HG02623 (cell line): Measurements from ENCODE around the gene RNU6-9.

Experiments
- ATAC-seq: cut with Tn5 transposase; IDR thresholded peaks from one replicate; pipeline ENCODE4 v1.9.1; 2021; ENCODE audit warnings: moderate library complexity; ENCODE audit not compliant: unreplicated experiment

Gene RNU6-9

DNA sequence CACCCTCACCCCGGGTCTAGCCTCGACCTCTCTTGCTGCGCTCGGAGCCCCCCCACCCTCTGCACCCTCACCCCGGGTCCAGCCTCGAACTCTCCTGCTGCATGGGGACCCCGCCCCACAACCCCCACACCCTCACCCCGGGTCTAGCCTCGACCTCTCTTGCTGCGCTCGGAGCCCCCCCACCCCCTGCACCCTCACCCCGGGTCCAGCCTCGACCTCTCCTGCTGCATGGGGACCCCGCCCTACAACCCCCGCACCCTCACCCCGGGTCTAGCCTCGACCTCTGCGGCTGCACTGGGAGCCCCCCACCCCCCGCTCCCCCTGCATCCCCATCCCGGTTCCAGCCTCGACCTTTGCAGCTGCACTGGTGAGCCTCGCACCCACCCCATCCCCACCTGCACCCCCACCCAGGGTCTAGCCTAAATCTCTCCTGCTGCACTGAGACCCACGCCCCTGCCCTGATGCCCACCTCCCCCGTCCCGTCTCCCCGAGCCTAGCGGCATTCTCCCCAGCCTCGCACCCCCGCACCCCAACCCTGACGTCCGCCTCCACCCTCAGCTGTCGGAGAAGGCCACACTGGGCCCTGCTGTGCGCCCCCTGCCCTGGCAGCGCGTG is 32.0 kb upstream of the RNU6-9 start:
- no peak for ATAC-seq

DNA sequence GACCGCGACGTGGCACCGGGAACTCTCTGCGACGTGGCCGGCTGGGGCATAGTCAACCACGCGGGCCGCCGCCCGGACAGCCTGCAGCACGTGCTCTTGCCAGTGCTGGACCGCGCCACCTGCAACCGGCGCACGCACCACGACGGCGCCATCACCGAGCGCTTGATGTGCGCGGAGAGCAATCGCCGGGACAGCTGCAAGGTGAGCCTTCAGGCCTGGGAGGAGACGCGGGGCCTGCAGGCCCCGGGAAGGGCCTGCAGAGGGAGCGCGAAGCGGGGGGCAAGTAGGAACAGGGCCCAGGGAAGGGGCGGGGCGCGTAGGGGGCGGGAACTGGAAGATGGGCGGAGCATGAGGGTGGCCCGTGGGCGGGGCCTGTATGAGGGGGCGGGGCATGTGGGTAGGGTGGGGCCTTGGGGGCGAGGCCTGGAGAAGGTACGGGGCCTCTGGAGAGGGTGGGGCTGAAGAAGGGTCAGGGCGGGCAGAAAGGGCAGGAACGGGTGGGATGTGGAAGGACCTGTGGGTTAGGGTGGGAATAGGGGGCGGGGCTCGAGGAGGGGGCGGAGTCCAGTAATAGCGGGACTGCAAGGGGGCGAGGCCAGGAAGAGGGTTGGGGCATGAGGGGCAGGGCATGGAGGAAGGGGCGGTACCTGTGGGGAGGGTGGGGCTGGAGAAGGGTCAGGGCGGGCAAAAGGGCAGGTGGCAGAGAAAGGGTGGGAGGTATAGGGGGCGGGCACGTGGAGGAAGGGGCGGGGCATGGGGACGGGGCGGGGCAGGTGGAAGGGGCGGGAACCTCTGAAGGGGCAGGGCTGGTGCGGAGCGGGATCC is 31.3 kb upstream of the RNU6-9 start:
- no peak for ATAC-seq

DNA sequence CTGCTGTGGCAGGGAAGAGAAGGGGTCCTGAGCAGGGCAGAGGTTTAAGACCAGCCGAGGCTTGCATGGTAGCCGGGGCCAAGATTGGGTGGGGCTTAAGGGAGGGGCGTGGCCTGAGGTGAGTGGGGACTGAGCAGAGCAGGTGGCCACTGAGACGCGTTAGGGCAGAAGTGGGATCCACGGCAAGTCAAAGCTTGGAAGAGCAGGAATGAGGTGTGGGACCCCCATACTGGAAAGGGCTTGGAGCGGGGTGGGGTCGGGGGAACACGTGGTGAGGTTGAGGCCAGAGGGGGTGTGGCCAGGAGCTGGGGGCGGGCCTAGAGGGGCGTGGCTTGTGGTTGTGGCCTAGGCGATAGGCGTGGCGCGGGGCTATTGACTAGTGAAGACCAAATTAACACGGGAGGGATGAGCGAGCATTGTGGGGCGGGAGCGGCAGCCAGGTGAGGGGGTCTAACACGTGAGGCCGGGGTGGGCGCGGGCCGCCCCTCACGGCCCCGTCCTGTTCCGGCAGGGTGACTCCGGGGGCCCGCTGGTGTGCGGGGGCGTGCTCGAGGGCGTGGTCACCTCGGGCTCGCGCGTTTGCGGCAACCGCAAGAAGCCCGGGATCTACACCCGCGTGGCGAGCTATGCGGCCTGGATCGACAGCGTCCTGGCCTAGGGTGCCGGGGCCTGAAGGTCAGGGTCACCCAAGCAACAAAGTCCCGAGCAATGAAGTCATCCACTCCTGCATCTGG is 30.5 kb upstream of the RNU6-9 start:
- ATAC-seq: no peak

DNA sequence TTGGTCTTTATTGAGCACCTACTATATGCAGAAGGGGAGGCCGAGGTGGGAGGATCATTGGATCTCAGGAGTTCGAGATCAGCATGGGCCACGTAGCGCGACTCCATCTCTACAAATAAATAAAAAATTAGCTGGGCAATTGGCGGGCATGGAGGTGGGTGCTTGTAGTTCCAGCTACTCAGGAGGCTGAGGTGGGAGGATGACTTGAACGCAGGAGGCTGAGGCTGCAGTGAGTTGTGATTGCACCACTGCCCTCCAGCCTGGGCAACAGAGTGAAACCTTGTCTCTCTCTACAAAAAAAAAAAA is 30.0 kb upstream of the RNU6-9 start:
- no peak for ATAC-seq

DNA sequence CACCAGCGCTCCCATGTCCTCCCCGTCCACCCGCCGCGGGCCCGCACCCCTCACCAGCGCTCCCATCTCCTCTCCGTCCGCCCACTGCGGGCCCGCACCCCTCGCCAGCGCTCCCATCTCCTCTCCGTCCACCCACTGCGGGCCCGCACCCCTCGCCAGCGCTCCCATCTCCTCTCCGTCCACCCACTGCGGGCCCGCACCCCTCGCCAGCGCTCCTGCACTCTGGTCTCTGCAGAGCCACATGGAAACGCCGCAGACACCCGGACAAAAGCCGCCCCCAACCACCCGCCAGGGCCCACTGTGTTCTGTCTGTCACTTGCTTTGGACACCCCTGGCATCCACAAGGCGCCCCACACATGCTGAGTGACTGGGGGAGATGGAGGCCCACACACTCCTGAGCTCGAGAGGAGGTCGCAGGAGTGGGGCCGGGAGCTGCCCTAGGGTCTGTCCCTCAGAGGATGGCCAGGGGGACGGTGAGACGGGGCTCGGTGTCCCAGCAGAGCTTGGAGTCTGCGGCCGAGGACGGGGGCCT is 26.4 kb upstream of the RNU6-9 start:
- ATAC-seq: no peak

GRCh38 chr19:867301-867793 is 25.9 kb upstream of the RNU6-9 start:
- ATAC-seq: no peak

- ATAC-seq: no peak
These were observed 25.3 kb upstream of the RNU6-9 start for GRCh38 chr19:867855-868457.

DNA sequence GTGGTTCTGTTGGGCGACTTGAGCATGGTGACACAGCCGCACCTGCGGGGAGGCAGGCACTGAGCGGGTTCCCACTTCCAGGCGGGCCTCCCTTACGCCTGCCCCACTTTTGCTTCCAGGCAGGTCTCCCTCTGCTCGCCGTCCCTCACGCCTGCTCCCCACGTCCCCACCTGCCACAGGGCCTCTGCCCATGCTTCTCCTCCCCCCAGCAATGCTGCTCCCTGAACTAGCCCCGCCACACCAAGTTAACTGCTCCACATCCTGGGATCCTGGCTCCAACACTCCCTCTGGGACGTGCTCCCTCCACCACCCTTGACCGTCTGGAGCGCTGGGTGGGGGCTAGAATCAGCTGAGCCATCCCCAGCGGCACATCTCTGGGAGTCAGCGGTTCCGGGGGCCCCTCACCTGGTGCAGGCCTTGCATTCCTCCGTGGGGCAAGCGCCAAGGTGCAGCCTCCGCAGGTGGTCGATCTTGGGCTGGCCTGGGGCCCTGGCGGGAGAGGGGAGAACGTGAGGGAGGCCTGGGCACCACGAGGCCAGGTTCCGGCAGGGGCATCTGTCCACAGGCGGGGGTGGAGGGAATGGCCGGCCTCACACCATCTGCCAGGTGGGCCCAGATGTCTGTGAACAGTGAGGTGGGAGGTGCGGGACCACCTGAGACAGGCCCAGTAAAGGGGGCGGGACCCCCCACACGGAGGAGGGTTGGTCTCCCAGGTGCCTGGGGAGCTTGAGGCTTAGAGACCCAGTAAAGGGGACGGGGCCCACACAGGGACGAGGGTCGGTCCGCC is 24.6 kb upstream of the RNU6-9 start:
- no peak for ATAC-seq

DNA sequence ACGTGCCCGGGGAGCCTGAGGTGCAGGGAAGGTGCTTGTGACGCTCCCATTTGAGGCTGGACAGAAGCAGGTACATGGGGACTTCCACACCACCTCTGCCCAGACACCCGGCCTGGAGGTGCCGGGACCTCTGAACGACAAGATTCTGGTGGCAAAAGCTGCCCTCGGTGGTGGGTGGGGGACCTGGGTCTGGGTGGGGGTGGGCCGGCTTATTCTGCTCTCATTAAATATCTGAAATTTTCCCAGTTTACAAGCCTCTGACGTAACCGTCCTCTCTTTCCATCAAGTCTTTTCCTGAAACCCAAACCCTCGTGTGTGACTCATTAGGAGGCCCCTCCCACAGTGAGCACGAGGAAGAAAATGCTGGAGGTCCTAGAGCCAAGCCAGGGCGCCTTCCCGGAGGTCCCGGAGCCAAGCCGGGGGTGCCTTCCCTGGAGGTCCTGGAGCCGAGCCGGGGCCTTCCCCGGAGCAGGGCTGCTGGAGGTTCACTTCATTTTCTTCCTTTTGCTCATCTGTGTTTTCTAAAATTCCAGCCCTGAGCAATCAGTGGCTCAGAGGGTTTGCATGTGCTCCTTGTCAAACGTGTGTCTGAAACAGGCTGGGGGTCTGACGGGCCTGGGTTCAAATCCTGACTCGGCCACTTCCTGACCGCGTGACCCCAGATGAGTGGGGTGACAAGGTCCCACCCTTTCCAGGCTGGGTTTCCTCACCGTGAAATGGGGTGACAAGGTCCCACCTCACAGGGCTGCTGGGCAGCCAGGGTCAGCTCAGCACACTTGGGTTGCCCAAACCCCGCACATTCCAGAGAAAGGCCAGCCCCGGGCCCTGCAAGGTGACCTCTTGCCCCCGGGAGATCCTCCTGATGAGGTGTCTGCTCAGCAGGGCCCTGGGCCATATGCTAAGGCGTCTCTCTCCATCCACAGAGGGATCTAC is 23.8 kb upstream of the RNU6-9 start:
- ATAC-seq: no peak

DNA sequence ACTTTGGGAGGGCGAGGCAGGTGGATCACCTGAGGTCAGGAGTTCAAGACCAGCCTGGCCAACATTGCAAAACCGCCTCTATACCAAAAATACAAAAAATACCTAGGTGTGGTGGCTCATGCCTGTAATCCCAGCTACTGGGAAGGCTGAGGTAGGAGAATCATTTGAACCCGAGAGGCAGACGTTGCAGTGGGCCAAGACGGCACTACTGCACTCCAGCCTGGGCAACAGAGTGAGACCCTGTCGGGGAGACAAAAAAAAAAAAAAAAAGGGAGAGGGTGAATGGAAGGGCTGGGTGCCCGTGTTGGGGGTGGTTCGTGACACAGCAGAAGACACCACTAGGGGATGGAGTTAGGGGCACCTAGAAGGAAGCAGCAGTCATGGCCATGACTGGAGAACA is 23.0 kb upstream of the RNU6-9 start:
- no peak for ATAC-seq

GRCh38 chr19:870963-871401 is 22.3 kb upstream of the RNU6-9 start:
- ATAC-seq: no peak

DNA sequence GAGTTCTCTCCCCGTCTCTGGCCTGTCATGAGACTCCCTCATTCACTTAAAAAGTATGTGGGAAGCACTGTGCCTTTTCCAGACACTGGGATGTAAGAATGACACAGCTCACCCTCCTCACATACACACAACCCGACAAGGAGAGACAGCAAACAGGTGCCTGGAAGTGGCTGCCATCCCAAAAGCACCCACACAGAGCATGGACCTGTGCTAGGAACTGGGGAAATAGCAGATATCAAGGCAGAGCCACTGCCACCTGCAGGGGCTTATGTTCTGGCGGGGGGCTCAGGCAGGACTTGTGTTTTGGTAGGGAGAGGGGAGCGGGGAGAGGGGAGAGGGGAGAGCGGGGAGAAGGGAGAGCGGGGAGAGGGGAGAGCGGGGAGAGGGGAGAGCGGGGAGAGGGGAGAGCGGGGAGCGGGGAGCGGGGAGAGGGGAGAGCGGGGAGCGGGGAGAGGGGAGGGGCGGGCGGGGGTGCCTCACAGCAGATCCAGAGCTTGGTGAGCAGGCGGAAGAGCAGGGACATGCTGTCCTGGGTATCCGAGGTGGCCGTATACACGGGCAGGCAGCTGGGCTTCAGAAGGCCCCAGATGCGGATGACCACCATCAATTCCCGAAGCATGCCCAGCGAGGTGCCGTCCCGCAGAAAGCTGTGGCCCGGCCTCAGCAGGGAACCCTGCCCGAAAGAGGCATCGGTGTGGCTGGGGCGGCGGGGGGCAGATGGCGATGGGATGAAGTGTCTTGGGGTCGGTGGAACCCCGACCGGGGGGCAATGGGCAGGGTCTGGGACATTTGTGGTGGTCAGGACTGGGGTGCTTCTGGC is 21.6 kb upstream of the RNU6-9 start:
- no peak for ATAC-seq

- ATAC-seq: no peak
These were observed 20.9 kb upstream of the RNU6-9 start for GRCh38 chr19:872266-872951.

DNA sequence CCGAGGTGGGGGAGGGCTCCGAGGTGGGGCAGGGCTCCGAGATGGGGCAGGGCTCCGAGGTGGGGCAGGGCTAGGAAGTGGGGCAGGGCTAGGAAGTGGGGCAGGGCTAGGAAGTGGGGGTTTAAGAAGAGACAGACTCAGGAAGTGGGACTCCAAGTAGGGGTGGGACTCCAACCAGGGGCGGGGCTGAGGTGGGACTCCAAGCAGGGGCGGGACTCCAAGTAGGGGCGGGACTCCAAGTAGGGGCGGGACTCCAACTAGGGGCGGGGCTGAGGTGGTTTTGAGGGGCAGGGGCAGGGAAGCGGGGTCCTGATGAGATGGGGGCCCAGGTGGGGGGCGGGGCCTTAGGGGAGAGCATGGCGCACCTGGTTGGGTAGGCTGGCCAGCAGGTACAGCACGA is 20.2 kb upstream of the RNU6-9 start:
- no peak for ATAC-seq

GRCh38 chr19:873561-874041 is 19.7 kb upstream of the RNU6-9 start:
- no peak for ATAC-seq

- ATAC-seq: no peak
These were observed 17.9 kb upstream of the RNU6-9 start for GRCh38 chr19:875265-875879.

DNA sequence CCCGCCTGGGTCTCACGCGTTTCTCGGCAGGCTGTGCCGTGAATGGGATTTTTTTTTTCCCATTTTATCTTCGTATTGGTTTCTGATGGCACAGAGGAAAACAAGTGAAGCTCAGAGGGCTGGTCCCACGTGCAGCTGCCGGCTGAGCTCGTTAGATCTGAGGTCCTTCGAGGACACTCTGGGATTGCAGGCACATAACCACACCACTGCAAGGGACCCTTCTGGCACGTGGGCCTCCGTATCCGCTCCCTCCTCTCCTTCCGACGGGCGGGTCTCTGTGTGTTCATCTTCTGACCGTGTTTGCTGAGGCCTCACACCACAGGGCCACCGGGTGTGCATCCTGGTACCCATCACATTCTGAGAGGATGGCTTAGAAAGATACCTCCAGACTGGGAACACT is 17.2 kb upstream of the RNU6-9 start:
- no peak for ATAC-seq
